ENCODE measurements around the gene ALDH1A3. TPM values are rescaled to one million over a fixed set of nuclear protein-coding genes. Genes with fewer than 3 reads are reported as not detected.

Gene ALDH1A3
- total RNA-seq, 2 donors from 2014 or later, result 3.9 to 5.4 TPM

DNA sequence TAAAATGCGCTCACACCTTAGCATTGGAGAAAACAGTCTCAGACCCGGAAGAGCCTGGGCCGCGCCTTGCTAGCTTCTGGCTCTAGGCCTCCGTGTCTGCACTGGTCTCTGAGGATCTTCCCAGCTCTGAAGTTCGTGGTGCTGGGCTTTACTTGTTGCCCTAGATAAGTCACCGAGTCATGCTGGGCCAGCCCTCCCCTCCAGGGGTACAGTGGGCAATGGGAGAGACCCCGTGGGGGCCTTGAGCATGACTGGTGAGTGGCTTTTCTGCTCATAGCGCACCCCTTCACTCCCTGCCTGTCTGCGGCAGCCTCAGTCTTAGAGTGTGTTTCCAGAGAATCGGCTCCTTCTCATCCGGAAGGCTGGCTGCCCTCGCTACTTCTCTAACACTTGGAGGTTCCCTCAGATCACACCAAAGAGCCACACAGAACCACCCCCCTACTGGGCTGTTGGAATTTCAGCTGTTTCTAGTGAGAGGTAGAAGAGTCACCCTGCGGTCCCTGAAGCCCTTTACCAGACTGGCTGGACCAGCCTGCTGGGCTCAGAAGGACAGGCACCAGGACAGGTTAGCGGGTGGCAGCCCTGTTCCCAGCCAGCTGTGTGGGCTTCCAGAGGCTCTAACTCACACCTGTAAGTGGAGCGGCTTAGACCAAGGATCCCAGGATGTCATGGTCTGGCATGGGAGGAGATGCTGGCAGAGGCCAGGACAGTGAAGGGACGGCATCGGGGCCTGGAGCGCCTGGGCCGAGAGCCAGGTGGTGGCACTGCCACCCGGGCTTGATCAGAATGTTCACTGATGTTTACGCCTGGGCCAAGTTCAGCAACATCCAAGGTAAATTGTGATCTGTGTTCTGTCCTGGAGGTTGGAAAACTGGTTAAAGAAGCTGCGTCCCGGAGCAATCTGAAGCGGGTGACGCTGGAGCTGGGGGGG is 17.9 kb downstream of the ALDH1A3 start:
- ATAC-seq (peak; percentile 63), DNase-seq (no peak)
- intact Hi-C loops (cut with DNase I, micrococcal nuclease), result no loop called here

DNA sequence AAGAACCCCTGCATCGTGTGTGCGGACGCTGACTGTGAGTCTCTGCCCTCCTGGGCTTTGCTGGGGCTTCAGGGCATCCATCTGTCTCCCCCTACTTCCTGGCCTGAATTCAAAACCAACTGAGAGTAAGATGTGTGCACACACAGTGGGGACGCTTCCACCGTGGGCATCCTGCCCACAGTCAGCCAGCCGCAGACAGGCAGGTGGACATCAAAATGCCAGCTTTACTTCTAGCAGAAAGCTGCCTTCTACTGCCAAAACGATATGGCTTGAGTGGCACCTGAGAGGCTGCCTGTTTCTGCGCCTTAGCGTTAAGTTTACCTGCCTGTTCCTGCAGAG is 18.5 kb downstream of the ALDH1A3 start:
- no peak for ATAC-seq

DNA sequence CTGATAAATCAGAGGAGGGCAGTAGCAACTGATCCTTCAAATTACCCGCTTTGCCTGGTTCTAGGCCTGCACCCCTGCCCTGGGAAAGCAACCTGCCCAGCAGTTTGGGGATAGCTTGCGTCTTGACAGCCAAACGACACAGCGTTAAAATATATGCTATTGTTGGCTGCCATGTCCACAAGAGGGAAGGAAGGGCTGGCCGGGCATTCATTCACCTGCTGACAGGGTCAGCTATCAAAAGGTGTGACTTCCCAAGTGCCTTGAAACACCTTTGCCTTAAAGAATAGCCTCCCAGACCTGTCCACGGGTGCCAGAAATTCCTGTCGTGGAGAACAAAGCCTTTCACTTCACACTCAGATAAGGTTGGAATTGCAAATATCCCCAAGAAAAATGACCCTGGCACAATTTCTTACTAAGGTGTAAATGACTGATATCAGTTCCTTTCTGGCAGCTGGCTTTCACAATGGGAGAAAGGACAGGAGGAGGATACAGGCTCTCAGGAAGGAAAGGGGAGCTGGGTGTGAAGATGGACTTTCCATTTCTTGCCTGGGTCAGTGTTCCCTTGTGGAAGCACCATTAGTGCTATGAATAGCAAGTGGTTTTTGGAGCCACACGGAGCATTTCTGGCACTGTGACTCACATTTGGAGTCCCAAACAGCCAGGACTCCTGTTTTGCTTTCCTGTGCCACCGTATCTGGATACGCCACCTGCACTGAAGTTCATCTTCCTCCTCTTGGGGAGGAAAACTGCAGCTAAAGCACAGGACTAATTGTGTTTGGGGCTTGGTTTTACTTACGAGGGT is 19.2 kb downstream of the ALDH1A3 start:
- no peak for ATAC-seq
- no peak for DNase-seq
- intact Hi-C loops (cut with DNase I, micrococcal nuclease), result no loop called here

More for the DNA sequence above, 18.5 kb downstream of the ALDH1A3 start:
- DNase-seq, result no peak
- intact Hi-C loops (cut with DNase I, micrococcal nuclease), result no loop called here

DNA sequence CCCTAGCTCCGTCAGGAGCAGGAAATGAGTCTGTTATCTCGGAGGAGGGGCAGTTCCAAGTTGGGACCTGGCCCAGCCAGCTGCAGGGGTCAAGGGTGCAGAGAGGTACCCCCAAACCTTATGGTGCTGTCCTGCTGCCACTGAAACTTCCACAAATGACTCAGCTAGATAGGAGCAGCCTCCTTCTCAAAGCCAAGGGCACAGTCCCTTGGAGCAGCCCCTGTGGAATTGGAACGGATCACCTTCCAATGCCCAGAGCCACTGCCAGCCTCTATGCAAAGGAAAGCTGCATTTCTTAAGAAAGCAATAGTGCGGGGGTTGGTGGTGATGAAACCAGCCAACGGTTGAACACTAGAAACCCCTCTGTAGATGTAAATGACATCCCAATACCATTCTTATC is 20.0 kb downstream of the ALDH1A3 start:
- no peak for ATAC-seq
- intact Hi-C loops (cut with DNase I, micrococcal nuclease), result no loop called here
- no peak for DNase-seq

DNA sequence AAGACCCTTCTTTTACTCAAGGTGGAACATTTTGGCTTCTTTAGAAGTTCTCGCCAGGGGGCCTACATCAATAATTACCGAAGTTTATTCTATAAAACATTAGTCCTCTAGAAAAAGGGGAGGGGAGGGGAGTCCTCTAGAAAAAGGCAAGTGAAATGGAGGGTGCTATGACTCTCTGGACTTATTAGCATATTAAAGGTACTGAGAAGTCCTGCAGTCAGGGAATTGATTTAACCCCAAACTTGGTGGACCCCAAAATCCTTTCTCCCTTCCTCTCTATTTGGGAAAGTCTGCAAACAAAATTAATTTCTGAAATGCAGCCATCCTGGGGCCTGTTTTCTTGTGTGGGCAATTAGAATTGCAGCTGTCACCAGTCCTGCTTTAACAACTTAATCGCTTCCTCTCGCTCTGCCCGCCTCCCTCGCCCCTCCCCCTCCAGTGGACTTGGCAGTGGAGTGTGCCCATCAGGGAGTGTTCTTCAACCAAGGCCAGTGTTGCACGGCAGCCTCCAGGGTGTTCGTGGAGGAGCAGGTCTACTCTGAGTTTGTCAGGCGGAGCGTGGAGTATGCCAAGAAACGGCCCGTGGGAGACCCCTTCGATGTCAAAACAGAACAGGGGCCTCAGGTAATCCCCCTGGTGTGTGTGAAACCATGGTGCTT is 20.6 kb downstream of the ALDH1A3 start:
- intact Hi-C loops (cut with DNase I, micrococcal nuclease), result no loop called here
- peak; percentile 55 to 63 for DNase-seq
- ATAC-seq, result peak; percentile 24

DNA sequence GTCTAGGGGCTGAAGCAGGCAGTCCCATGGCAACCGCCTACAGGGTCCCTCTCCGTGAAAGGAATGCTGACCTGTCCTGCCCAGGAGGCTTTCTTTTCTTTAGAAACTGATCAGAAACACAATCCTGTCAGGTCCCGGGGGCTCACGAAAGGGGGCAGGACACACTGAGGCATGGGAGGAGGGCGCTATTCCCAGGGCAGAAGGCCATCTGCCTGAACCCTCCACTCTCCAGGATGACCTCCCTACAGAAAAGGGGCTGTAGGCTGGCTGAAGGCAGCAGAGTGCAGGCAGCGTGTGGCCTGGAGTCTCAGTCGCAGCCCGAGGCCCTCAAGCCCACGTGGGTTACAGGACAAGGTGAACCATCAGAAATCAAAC is 21.2 kb downstream of the ALDH1A3 start:
- intact Hi-C loops (cut with DNase I, micrococcal nuclease), result no loop called here
- DNase-seq (no peak), ATAC-seq (no peak)

DNA sequence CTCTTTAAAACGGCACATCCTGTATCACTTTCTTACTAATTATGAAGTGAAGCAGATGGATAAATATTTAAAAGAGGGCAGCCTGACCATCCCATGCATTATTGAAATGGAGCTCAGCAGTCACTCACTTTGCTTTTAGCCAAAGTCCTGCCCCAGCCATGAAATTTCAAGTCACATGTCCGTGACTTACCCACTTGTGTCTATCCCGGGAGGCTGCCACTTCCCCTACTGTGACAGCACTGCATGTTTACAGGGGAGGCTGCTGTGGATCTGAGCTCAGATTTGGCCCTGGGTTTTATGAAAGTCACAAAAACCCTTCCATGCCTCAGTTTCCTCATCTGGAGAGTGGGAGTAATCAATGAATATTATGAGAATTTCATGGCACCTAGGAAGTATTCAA is 21.7 kb downstream of the ALDH1A3 start:
- DNase-seq (no peak), ATAC-seq (no peak)
- intact Hi-C loops (cut with DNase I, micrococcal nuclease), result no loop called here

DNA sequence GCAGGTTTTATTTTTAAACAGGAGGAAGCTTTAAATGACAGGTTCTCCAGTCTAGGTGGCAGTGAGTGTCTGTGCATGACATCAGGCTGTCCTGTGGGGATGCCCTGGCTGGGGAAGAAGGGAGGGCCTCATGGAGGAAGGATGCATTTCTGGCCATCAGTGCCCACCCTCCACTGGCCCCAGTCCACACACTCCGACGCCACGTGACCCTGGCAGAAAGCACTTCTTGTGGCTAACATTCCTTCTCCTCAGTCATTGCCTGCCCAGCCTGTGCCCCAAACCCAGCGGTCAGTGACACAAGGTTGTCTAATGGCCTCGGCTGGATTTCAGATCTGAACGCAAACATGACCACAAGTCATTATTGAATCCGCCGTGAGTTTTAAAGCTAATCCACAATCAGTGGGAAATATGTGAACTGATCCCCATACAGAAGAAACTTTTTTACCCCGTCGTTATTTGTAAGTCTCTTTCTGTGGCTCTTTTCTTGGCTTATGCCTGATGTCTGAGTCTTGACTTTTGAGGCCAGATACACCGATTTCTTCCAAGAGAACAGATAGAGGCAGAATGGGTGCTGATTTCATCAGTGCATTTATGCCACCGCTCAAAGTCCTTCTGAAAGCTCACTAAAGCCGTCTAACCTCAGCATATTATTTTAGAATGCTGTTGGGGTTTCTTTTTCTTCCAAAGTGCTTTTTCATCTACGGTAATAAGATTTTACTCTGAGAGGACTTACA is 22.2 kb downstream of the ALDH1A3 start:
- ATAC-seq, result peak; percentile 12
- intact Hi-C loops (cut with DNase I, micrococcal nuclease), result no loop called here
- DNase-seq, result no peak

DNA sequence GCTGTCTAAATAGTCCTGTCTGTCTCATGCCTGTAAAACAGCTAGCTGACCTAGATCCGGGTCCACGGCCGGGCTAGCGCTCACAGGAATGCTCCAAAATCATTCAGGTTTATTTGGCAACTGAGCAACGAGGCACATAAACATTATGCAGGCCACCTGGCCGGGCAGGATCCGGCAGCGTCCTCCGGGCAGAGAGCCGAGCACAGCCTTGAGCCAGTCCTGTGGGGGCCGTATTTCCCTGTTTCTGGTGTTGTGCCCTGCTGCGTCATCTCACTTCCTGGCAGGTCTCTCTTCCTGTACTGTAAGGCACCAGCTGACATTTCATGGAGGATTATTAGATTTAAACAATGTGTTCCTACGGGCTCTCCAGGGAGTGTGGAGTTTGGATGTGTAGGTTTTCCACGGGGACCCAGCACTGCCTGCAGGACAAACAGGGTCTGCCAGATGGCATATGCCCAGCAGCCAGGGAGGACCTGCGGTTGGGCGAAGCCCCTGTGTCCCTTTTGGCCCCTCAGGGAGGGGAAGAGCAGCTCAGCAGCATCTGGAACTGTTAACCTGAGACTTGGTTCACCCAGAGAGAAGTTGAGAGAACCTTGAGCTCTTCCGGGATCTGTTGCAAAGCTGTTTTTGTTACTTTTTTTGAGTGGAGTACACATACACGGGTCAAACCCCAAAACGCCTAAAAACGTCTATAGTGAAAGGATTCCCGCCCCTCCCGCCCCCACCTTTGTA is 23.0 kb downstream of the ALDH1A3 start:
- peak; percentile 91 for ATAC-seq
- DNase-seq, result peak; percentile 80 to 88

DNA sequence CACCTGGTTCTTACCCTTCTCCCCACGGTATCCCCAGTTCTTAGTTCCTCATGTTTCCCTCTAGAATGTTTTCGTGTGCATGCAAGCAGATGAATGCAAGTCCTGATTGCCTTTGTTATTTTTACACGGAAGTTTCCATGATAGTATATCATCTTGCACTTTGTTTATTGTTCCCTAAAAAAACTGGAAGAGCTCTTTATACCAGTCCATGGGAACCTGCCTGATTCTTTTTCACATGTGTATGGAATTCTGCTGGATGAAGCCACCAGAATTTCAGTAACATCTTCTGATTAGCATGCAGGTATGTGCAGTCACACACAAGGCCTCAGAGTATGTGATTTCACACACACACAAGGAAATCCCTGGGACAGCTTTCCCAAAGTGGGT is 23.5 kb downstream of the ALDH1A3 start:
- DNase-seq (no peak), ATAC-seq (no peak)
- intact Hi-C loops (cut with DNase I, micrococcal nuclease), result no loop called here

More for the DNA sequence above, 23.0 kb downstream of the ALDH1A3 start:
- intact Hi-C loops (cut with DNase I, micrococcal nuclease), result no loop called here

DNA sequence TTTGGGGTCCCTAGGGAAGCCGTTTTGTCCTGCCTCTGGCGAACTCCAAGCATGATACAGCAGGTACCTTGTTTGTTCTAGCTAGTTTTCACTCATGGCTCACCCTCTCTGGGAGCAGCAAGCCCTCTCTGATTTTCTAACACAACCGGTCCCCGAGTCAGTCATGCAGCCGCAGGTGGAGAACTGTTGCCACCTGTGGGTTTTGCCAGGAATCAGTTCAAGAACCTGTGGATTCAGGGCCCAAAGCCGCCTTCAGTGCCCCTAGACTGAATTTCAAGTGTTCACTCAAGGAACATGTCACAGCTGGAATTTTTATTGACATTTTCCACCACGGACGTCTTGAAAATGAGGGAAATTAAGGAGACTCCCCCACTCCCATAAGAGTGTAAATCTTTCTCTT is 26.2 kb downstream of the ALDH1A3 start:
- no peak for ATAC-seq
- DNase-seq, result no peak
- intact Hi-C loops (cut with DNase I, micrococcal nuclease), result no loop called here

DNA sequence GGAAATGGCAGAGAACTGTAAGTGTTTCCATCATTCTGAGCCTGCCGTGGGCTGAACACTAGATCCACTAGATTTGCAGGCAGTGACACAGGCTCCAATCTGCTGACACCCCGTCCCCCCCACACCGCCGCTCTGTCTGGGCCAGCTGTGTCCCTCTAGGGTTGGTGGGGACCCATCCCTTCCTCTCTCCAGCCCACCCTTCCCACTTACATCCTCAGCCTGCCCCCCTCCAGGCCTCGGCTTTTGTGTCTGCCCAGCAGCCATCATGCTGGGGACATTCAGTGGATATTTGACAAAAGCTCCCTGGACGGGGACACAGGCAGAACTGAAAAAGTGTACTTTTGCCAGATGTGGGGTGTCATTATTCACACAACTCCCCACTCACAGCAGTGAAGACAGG is 28.8 kb downstream of the ALDH1A3 start:
- ATAC-seq (no peak), DNase-seq (no peak)
- intact Hi-C loops (cut with DNase I, micrococcal nuclease), result no loop called here

DNA sequence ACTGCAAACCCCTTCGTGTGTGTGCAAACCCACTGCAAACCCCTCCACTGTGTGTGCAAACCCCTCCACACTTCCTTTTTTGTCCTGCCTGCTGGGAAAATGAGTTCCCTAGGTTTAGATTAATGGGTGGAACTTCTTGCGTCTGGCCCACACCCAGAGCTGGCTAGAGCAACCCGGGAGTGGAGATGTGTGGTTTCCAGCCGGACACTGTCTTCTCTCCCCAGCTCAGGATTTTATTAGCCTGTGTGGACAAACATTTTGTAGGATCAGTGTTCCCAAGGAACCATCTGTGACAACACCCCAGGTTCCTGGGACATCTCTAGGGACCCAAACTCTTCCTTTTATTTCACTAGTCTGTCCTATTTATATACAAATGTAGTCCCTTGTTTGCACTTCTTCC is 29.9 kb downstream of the ALDH1A3 start:
- intact Hi-C loops (cut with DNase I, micrococcal nuclease), result no loop called here
- ATAC-seq, result no peak
- no peak for DNase-seq

DNA sequence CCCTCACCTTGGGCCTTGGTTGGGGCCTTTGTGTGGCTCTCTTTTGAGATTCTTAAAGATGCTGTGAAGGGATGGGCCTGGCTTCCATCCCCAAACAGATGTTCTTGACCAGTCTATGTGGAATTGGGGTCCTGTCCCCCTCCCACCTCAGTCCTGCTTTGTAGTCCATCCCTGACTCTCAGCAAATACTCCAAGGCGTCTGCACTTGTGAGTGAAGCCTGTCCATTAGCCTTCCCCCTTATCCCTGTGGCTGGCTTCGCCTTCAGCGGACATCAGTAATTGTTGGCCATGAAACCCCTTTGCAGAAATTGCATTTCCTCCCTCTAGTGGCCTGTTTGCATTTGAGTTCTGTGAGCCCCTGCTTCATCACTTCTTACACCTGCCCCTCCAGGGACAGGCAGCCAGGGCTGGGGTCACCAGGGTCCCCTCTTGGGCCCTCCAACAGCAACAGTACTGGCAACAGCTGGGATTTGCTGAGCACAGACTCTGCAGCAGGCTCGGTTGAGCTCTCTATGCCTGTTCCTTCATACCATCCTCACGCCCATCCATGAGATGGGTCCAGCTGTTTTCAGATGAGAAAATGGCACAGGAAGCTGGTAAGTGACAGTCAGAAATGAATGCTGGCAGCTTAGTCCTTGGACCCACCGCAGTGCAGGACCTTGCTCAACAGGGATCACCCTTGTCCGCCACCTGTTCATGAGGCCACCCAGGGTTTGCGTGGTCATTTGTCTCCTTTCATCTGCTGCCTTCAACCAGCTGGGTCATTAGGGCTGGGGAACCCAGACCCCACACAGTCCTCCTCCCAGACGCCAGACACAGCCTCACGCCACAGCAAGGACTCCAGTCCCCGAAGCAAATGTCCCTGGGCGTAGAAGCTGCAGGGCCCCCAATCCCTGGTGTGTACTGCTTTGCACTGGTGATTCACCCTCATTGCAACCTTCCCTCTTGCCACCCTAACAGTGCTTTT is 30.6 kb downstream of the ALDH1A3 start:
- no peak for DNase-seq
- no peak for ATAC-seq
- intact Hi-C loops (cut with DNase I, micrococcal nuclease), result loop anchor here in 1 of 2 donors (10.0 kb wide), 1 partner anchor 95 kb away; no protein-coding TSS in a partner anchor

DNA sequence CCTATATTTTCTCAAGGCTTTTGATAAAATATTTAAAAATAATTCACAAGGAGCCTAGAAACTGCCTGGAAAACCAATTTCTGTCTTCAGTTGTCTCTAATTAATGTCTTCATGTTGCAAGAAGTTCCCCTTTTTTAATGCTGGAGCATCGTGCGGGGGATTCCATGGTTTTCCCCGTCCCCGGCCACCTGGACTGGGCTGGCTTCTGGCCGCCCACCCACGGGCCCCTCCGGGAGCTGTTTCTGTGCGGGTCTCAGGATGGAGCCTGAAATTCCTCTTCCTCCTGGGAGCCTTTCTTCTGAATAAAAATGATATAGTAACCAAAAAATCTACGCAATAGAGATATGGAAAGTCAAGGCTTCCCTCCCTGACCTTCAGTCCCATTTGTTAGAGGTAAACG is 31.5 kb downstream of the ALDH1A3 start:
- intact Hi-C loops (cut with DNase I, micrococcal nuclease), result loop anchor here in 1 of 2 donors (10.0 kb wide), 1 partner anchor 94 kb away; no protein-coding TSS in a partner anchor
- ATAC-seq (no peak), DNase-seq (no peak)

DNA sequence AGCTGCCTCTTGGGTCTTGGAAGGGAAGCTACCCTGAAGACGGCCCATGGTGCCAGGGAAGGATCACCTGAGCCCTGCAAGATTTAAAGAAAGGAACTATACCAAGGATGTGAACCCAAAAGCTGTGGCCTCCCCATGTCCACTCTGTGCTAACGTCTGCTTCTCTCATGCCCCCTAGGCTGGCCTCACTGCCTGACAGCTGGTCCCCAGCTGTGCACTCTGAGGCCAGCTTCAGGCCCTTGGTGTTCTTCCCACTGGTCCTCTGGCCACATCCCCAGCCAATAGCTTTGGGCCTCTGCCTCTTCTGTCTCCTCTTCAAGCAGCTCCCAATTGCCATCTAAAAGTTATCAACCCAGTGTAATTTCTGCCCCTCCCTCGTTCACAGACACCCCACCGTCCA is 34.3 kb downstream of the ALDH1A3 start:
- no peak for DNase-seq
- ATAC-seq, result no peak
- intact Hi-C loops (cut with DNase I, micrococcal nuclease), result loop anchor here in 1 of 2 donors (10.0 kb wide), 1 partner anchor 91 kb away; no protein-coding TSS in a partner anchor

DNA sequence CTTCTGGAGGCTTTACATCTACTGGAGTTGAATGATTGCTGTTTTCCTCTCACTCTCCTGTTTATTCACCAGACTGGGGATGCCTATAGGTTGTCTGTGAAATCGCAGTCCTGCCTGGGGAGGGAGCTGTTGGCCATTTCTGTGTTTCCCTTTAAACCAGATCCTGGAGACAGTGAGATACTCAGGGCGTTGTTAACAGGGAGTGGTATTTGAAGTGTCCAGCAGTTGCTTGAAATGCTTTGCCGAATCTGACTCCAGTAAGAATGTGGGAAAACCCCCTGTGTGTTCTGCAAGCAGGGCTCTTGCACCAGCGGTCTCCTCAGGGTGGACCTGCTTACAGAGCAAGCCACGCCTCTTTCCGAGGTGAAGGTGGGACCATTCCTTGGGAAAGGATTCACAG is 35.2 kb downstream of the ALDH1A3 start:
- ATAC-seq (no peak), DNase-seq (no peak)
- intact Hi-C loops (cut with DNase I, micrococcal nuclease), result loop anchor here (5.0 to 10.0 kb wide), 2 partner anchors 87 to 90 kb away; no protein-coding TSS in a partner anchor

All from left colon (tissue), 2 donors.